Stimulated activated CD4-positive, alpha-beta T cell treated with anti-CD3 and anti-CD28 coated beads, Interleukin-15, amount 100 ng/mL, for 48 hours (primary cell): Measurements from ENCODE around the gene GPR180.
"Not testable (repeated sequence)": the region's sequence is repeated elsewhere in the genome, so short reads cannot be mapped to it uniquely, and the experiment has no call there.

ENCODE experiments used
- DNase-seq, 2 donors: peaks; one replicate each; pipeline ENCODE4 v3.0.0-alpha.2; 2020; ENCODE audit warnings: low read depth in 2 of 2

Gene GPR180

DNA sequence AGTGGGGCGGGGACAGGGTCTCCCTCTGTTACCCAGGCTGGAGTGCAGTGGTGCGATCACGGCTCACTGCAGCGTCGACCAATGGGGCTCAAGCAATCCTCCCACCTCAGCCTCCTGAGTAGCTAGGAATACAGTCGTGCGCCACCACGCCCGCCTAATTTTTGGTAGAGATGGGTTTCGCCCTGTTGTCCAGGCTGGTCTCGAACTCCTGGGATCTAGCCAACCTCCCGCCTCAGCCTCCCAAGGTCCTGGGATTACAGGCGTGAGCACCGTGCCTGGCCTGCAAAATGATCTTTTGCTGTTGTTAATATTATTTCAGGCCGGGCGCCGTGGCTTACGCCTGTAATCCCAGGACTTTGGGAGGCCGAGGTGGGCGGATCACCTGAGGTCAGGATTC lies 5.1 kb upstream of the GPR180 start:
- no peak for DNase-seq

DNA sequence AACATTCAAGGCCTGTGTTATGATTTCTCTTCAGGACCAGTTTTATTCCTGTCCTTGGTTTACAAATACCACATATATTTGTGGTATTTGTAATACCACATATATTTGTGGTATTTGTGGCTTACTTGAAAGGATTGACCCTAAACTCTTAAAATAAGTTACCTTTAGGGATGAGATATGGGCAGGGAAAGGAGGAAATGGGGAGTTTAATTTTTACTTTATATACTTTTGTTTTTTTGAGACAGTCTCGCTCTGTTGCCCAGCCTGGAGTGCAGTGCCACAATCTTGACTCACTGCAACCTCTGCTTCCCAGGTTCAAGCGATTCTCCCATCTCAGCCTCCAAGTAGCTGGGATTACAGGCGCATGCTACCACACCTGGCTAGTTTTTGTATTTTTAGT lies 3.4 kb upstream of the GPR180 start:
- no peak for DNase-seq

DNA sequence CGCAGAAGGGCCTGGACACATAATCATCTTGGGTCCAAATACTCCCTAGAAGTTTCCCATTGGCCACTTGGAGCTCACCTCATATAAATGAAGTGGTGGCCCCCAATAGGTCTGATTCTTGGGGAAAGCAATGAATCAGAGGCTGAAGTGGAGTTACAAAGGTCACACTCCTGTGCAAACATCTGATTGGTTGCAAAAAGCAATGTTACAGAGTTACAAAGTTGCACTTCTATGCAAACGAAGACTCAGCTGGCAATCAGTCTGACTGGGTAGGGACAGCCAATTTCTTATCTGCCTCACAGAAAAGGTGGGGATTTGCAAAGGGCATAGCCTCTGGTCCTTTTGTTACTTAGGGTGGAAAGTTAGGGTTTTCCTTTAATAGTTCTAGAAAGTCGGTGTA lies 1.8 kb upstream of the GPR180 start:
- DNase-seq = no peak

DNA sequence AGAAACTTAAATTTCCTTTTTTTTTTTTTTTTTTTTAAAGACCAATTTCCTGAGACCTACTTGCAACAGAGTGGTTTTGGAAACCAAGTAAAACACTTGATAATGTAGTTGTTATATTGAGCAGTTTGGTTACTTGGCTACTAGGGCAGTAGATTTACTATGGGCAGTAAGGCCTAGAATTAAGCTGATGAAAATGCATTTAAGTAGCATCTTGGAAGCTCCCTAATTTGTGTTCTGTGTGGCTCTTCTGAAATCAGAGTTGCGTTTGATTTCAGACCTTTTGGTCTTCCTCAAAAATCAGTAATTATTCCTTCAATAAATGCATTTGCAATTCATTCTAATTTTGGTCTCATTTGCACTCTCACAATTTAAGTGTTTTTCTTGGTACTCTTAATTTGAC lies 810 bp downstream of the GPR180 start:
- DNase-seq = no peak

DNA sequence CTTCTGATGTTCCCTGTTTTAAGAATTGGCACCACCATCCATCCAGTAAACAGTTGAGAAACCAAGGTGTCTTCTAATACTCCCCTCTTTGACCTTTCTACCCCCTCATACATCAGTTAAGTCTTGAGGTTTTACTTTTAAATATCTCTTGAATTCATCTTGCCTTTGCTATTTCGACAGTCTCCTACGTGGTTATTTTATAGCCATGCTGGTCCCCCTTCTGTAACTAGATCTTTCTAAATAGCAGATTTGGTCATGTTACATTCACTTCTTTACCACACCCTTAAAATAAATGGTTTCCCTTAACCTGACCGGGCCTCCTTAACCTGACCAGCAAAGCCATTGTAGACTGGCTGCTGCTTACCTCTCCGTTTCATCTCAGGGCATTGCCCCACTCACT lies 5.4 kb downstream of the GPR180 start:
- no peak for DNase-seq

DNA sequence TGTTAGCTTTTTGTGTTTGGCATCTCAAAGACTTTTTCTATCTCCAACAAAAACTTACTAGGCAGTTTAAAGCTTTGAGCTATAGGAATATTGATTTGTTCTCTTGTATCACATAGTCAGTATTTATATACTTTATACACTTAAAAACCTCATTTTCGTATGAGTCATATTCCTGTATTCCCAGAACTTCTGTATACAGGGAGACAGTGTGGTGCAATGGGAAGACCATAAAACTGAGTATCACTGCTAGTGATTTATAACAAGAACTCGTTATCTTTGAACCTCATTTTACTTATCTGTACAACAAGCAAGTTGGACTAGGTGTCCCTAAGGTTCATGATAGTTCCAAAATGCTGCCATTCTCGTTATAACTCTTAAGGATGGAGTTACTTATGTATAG lies 6.3 kb downstream of the GPR180 start:
- no peak for DNase-seq

DNA sequence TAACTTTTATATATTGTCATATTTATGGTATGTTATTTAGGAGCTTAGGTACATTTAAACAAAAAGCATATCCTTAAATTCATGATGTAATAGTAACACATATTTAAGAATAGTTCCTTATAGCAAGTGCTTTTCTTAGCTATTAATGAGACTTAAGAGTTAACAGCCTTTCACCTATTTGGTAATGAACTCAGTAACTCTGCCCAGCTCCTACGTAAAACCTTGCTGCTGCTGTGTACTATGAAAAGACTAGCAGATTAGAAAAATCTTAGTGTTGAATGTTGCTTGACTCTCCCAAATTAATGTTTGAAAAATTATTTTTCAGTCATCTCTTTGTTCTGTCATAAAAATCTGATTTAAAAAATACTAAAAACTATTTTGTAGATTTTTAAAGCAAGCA lies 6.9 kb downstream of the GPR180 start:
- no peak for DNase-seq

DNA sequence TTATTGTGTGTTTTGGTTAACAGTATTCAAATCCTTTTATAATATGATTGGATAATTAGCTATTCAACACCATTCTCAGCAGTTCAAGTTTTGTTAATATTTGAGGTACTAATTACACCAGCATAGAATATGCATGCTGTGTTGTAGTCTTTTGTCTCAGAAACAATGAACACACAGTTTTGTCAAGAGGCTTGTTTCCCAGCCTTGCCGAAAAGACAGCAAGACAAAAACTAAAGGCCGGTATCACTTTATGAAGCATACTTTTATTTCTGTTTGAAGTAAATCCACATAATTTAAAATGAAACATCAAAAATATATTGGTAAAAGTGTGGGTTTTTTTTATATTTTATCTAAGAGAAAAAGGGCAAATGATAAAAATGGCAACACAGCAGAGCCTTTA lies 7.5 kb downstream of the GPR180 start:
- no peak for DNase-seq

DNA sequence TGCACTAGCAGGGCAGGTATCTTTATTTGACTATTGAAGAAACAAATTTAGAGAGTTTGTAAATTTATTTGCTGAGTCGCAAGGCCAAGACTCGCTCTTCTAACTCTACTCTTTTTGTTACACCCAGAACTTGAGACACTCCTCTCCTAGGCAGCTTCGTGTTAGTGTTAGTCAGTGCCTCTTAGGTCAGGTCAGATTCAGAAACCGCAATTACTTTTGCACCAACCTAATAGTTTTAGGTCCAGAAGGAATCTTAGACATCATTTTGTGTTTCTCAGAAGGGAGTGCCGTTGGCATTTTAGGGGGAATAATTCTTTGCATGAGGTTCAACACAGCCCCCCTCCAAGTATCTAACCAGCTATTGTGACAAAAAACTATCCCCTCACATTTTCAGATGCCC lies 8.8 kb downstream of the GPR180 start:
- DNase-seq = no peak

DNA sequence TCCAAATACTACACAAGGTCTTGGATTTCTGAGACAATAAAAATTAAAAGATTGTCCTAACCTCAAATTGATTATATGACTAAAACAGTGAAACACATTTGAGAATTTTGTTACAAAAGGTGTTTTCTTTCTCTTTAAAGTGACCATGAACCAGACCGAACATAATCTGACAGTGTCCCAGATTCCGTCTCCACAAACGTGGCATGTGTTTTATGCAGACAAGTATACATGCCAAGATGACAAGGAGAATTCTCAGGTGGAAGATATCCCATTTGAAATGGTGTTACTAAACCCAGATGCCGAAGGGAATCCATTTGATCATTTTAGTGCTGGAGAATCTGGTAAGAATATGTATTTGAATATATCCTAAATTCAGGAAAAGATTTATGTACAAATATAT lies 10.4 kb downstream of the GPR180 start:
- no peak for DNase-seq

DNA sequence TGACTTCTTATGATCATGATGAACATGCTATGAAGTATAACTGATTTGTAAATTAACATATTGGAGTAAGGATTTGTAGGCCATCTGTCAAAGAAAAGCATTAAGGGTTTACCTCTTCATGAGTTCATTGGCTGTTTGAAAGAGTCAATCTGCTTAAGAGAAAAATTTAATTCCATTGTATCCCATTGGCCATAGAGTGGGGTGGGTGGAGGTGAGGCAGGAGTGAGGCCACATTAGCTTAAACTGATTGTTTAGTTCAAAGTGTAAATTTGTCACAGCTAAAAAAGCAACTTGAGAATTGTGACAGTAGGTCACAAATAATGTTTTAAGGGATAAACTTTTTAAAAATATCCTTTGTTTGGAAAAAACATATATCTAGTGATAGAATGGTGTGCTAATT lies 11.4 kb downstream of the GPR180 start:
- DNase-seq = no peak

DNA sequence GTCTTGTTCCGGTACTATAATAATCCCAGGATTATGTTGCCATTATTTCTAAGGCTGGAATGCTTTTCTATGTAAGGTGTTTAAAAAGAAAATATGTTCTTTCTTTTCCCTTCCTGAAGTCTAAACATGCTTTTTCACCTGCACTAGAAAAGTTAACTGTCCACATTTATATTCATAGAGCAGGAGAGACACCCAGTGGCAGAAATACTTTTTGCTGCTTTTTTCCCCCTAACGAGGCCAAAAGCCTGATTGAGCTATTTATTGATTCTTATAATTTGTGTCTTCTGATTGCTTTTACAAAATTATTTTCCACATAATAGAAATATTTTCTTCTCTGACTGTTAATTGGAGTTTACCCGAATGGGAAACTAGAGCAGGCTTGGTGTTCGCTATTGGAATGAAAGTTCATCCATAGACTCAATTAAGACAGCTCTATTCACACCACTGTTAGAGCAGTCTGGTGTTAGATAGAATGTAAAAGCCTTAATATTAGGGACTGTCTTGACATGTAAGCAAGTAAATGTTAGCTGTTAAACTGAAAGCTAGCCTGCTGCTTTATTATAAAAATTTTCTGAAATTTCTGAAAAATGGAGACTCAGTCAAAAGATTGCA lies 15.8 kb downstream of the GPR180 start:
- DNase-seq = no peak

DNA sequence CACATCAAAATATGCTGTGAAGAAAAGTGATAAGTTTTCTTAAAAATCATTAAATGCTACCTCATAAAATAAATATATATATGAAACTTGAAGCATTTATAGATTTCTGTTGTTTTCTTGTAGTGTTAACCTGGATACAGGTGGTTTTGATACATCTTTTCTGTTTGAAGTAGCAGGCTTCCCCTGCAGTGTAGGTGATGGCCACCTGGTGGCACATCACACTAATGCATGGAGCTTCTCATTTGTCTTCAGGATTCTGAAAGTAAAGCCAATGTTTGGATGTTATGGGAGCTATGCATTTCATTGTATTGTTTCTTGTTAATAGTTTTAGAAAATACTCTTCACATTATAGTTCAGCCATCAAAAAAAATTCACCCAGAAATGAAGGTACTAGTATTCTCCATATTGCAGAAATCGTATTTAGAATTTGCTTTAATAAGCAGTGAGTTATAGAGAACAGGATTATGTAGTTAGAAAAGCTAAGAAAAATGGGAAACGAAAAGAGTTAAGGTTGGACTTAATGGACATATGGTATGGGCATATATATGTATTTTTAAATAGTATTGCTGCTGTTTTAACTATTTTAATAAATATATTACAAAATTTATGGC lies 18.7 kb downstream of the GPR180 start:
- DNase-seq = no peak

DNA sequence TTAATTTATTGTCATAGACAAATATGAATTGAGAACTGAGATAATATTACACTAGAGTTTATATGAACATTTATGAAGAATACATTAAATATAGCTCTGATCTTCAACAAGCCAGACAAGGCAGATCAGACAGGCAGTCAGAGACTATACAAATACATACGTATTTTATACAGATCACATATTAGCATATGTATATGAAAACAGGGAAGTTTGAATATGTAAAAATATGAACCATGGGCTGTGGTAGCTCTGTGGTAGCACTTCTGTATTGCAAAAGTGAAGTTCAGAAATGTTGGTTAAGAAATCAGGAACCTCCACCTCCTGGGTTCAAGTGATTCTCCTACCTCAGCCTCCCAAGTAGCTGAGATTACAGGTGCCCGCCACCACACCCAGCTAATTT lies 20.7 kb downstream of the GPR180 start:
- no peak for DNase-seq

DNA sequence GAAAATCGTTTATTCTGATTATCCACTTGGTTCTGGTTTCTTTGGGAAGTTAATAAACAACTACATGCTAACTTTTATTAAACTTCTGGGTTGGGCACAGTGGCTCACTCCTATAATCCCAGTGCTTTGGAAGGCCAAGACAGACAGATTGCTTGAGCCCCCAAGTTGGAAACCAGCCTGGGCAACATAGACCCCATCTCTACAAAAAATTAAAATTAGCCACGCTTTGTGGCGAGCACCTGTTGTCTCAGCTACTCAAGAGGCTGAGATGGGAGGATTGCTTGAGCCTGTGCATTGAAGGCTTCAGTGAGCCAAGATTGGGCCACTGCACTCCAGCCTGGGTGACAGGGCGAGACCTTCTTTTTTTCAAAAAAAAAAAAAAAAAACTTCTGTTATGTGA lies 21.7 kb downstream of the GPR180 start:
- no peak for DNase-seq

DNA sequence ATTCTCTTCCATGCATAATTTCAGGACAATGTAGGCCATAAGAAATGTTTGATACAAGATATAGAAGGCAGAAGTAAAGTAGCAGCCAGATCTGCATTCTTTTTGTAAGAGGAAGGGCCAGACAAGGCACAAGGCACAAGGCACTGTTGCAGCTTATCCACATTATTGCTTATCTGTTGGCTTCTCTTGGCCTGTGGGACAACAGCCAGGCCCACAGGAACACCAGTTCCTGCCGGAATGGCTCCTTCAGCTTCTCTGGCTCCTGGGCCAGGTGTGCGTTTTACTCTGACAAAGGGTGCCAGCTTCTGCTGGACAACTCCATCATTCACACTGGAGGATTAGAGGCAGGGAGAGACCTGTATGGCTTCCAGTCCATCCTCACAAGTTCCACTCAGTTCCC lies 29.2 kb downstream of the GPR180 start:
- DNase-seq = no peak

DNA sequence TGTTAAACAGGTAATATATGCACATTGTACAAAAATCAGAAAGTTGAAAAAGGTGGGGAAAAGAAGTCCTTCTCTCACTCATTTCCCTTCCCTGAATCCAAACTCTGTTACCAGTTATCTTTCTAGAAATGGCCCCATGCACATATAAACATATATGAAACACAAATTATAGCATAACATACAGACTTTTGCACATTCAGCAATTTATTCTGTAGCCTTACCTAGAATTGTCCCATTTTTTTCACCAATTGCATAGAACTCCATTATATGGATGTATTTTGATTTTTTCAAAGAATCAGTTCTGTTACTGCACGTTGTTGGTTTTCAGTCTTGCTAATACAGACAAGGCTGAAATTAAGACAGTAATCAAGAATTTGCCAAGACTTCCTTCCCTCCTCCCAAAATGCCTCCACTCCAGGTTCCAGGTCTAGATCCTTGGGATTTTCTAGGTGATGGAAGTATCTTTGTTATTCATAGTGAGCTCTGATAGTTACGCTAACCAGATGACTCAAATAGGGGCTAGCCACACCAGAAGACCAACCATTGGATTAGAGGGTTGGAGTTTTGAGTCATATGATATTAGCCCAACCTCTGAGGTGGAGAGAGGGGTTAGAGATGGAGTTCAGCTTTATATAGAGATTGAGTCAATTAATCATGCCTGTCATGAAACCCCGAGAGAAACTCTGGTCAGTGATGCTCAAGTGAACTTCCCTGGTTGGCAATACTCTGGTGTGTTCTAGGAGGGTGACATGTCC lies 30.7 kb downstream of the GPR180 start:
- DNase-seq = no peak

DNA sequence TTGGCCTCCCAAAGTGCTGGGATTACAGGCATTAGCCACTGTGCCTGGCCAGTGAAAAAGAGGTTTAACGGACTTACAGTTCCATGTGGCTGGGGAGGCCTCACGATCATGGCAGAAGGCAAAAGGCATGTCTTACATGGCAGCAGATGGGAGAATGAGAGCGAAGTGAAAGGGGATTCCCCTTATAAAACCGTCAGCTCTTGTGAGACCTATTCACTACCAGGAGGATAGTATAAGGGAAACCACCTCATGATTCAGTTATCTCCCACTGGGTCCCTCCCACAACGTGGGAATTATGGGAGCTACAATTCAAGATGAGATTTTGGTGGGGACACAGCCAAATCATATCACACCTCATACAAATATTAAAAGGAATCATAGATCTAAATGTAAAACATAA lies 34.4 kb downstream of the GPR180 start:
- DNase-seq = not testable (repeated sequence)

DNA sequence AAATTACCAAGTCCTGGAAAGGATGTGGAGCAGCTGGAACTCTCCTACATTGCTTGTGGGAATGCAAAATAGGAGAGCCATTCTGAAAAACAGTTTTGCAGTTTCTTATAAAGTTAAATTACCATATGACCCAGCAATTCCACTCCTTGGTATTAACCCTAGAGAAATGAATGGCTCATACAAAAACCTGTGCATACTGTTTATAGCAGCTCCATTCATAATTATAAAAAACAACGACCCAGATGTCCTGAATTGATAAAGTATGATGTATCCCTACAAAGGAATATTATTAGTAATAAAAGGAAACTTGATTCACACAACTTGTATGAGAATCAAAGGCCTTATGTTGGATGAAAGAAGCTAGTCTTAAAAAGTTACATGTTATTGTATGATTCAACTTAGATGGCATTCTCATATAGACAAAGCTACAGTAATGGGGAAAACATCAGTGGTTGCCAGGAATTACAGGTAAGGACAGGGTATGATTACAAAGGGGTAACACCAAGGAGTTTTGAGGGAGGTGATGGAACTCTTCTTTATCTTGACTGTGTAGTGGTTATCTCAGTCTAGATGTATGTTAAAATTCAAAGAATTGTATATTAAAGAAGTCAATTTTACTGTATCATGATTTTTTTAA lies 35.4 kb downstream of the GPR180 start:
- no peak for DNase-seq

DNA sequence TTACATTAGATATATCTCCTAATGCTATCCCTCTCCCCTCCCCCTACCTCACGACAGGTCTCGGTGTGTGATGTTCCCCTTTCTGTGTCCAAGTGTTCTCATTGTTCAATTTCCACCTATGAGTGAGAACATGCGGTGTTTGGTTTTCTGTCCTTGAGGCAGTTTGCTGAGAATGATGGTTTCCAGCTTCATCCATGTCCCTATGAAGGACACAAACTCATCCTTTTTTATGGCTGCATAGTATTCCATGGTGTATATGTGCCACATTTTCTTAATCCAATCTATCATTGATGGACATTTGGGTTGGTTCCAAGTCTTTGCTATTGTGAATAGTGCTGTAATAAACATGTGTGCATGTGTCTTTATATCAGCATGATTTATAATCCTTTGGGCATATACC lies 36.0 kb downstream of the GPR180 start:
- DNase-seq = not testable (repeated sequence)

DNA sequence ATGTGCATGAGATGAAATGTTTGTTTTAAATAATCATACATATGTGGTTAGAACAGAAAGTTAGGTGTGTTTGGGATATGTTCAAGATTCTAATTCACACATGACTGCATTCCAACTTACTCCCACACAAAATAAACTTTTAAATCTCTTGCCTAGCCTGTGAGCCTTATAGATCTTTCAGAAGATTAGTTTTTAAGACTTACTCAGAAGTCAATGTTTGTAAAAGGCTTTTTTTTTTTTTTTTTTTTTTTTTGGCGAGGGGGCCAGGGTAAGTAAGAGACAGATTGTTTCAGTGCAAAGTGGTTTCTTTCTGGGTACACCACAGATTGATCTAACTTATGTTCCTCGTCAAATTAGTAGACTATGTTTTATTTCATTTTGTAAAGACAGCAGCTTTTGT lies 39.1 kb downstream of the GPR180 start:
- no peak for DNase-seq

DNA sequence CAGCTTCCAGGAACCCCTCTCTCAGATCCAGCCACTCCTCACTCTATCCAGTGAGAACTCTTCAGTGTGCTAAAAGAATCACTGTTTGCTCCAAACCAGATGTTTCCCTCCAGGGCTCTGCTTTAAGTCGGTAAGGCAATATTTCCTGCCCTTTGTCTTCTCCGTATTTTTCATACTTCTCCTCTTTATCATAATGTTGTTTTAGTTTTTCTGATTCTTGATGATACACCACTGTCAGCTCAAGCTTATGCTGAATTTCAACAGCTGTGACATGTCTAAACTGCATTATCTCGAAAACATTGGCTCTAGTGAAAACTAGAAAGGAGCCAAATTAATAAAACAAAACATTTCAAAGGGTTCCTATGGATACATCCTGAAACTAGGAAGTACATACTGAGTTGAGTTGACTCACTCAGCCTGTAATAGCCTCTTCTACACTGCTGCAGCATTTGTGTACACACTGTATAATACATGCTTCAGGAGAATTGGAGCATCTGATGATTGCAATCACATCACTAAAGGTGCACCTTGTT lies 39.8 kb downstream of the GPR180 start:
- DNase-seq = no peak

DNA sequence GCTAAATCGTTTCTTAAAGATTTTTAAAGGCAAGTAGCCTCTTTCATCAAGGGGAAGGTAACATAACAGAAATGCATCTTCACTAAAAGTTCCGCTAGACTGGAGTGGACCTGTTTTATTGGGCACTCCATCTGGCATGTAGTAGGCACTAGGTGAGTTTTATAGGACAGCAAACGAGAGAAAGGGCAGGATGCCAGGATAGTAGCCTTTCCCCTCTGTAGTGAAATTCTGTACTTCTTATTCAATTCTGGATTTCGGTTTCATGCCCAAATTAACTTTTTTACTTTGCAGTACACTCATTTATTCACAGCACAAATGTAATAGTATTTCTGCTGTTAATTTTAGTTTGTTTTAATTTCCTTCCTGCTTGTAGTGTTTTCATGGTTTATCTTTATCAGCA lies 45.2 kb downstream of the GPR180 start:
- no peak for DNase-seq
